ENCODE results near the gene C10orf95.
A peak's percentile ranks its signal among the peaks of the same experiment; 100 is the strongest.
"Not testable (repeated sequence)": the region's sequence is repeated elsewhere in the genome, so short reads cannot be mapped to it uniquely, and the experiment has no call there.

C10orf95 gene

GRCh38 chr10:102463983-102464382, 12.6 kb upstream of the C10orf95 start:
- DNase-seq, result no peak

DNA sequence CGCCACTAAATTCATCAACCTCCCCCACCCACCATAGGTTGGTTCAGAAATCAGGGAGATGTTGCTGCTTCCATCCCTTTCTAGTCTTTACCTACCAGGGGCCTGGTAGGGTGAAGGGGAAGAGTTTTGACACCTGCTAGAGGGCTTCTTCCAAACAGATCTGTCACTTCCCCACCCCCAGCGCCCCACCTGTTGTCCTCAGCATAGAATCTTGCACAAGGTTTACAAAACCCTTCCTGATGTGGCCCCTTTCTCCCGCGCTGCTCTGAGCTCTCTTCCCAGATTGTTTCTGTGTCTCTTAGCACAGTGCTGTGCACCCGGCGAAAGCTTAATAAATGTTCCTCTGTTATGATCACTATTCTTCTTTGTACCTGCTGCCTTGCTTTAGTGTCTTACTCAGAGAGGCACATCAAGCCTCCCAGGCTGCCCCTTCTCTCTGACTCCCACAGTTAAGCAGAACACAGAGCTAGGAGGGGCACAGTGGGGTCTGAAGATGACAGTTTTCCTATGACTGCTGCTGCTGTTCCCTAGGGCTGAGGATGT, 11.2 kb upstream of the C10orf95 start:
- DNase-seq, result no peak

GRCh38 chr10:102461187-102462054, 10.1 kb upstream of the C10orf95 start:
- DNase-seq, result peak; percentile 66 to 84

DNA sequence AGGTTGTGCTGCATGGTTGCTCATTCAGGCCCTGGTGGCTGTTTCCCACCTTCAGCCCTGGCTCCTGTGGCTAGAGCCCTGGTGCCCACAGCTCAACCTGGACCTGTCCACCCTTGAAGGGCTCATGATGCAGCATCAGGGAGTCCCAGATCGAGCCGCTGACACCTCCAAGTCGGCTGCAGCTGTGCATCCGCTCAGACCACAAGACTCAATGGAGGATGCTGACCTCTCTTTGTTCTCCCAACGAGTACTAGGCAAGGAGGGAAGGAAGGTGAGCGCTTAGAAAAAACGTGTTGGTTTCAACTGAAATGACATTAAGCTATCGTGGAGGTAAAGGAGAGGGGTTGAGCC, 9.5 kb upstream of the C10orf95 start:
- no peak for DNase-seq

DNA sequence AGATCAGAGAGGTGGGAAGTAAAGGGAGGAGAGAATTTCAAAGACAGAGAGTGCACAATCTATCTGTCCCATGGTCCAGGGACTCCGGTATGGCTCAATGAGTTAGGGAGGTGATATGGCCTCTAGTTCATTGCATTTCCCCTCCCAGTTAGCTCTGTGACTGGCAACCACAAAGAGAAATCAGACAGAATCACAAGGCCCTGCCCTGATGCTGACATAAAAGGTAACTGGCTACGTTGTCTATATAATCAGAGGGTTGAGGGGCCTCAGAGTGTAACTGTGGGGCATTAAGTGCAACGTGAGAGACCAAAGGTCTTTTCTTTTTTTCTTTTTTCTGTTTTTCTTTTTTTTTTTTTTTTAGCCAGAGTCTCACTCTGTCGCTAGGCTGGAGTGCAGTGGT, 7.3 kb upstream of the C10orf95 start:
- DNase-seq, result no peak

DNA sequence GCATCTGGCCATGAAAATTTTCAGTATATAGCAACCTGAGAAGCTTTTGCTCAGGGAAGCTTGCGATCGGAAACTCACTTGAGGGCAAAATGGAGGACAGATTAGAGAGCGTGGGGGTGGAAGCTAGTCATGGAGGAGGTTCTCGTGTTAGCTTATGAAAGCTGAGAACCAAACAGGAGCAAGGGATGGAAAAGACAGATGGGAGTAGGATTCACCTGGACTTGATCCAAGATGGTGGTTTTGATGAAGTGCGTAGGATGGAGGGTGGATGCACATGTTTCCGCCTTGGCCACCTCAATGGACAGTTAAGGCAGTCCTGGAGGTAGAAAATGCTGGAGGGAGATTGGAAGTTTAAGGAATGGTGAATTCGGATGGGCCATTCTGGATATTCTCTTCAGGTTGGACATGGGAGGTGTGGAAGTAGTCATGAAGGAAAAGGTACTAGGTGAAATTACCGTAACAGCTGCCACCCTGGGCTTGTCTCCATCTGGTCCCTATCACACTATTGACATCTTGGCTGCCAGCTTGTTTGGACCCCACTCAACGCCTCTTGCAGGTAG, 6.3 kb upstream of the C10orf95 start:
- no peak for DNase-seq

DNA sequence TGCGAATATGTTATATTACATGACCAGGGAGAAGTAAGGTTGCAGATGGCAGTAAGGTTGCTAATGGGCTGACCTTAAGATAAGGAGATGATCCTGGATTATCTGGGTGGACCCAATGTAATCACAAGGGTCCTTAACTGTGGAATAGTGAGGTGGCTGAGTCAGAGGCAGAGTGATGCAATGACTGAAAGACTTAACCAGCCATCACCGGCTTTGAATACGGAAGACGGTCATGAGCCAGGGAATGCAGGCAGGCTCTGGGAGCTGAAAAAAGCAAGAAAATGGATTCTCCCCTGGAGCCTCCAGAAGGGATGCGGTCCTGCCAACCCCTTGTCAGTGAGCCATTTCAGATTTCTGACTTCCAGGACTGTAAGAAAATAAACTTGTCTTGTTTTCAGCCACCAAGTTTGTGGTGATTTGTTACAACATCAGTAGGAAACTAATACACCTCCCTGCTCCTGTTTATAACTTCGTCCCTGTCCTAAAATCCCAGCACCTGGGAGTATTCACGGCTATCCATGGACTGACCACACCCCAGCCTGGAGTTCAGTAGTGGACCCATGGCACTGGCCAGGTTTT, 4.6 kb upstream of the C10orf95 start:
- no peak for DNase-seq

DNA sequence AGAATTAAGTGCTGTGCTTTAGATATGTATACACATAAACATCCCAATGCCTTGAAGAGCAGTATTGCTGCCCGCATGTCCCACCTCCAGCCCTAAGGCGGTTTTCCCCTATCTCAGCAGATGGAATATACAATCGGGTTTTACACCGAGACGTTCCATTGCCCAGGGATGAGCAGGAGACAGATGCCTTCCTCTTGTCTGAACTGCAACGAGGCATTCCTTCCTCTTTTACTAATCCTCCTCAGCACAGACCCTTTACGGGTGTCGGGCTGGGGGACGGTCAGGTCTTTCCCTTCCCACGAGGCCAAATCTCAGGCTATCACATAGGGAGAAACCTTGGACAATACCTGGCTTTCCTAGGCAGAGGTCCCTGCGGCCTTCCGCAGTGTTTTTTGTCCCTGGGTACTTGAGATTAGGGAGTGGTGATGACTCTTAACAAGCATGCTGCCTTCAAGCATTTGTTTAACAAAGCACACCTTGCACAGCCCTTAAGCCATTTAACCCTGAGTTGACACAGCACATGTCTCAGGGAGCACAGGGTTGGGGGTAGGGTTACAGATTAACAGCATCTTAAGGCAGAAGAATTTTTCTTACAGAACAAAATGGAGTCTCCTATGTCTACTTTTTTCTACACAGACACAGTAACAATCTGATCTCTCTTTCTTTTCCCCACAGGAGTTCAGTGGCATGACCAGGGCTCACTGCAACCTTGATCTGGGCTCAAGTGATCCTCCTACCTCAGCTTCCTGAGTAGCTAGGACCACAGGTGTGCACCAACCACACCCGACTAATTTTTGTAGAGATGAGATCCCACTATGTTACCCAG, 3.5 kb upstream of the C10orf95 start:
- DNase-seq, result not testable (repeated sequence)

DNA sequence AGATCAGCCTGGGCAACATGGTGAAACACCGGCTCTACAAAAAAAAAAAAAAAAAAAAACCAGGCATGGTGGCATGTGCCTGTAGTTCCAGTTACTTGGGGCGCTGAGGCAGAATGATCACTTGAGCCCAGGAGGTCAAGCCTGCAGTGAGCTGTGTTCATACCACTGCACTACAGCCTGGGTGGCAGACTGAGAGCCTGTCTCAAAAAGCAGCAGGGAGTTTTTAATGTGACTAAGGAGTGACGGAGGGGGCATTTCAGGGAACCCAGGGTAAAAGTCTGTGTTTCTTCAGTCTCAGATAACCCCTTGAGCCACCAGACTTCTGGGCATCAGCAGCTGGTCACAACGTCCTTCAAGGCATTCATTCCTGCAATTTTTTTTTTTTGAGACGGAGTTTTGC, 2.2 kb upstream of the C10orf95 start:
- DNase-seq, result no peak

DNA sequence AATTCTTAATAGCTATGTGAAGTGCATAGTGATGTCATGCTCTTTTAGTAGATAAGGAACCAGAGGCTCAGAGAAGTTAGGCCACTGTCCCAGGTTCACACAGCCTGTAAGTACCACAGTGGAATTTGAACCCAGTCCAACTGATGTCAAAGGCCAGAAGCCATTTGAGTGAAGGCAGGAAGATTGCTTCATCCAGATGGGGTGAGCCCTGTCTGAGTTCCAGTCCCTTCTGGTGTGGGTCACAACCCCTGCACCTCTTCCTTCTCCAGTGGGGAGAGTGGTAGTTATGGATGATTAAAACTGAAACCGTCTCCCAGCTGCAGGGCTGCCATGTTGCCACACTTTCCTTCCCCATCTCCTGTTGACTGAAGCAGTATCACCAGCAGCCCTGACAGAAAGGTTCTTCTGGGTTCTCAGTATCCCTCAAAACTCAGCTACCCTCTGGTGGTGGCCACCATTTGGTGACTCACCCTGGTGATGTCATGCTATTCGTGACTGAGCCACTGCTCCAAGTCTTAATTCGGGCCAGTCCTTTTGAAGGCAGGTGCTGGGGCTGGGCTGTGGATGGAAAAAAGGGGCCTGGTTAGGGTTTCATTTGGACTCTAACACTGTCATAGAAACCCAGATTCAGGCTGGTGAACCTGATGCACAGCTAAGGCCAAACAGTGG, 1.5 kb upstream of the C10orf95 start:
- DNase-seq, result no peak

- DNase-seq, result peak; percentile 66
Observed at GRCh38 chr10:102450374-102451104, 804 bp downstream of the C10orf95 start.

GRCh38 chr10:102450124-102450373, 1.3 kb downstream of the C10orf95 start:
- no peak for DNase-seq

- DNase-seq, result peak; percentile 19 to 73
Observed at GRCh38 chr10:102449321-102450123, 1.8 kb downstream of the C10orf95 start.

DNA sequence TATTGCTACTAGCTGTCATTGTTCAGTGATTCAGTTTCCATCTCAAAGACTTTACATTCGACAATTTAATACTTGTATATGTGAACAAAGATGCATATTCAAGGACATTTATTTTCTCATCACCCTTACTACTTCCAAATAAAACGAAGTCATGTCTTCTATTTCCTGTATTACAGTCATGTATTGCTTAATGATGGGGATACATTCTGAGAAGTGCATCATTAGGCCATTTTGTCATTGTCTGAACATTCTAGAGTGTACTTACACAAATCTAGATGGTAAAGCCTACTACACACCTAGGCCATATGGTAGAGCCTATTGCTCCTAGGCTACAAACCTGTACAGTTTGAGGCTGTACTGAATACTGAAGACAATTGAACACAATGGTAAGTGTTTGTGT, 6.5 kb downstream of the C10orf95 start:
- DNase-seq, result no peak

DNA sequence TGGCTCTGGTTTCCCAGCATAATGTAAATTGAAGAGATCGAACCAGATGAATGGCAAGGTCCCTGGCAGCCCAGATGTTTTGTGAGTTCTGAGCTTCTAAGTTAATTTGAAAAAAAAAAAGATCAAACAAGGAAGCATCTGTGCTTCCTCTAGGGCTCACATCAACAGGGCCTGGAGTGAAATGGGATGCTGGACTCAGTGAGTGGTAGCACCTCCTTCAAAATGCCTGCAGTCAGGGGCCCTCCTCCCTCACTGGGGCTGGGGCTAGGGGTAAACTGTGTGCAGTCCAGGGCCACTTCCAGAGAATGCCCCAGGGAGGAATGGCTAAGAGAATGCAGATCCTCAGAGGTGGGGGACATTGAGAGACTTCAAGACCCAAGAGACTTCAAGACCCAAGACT, 13.0 kb downstream of the C10orf95 start:
- no peak for DNase-seq

- DNase-seq, result no peak
Observed at GRCh38 chr10:102437515-102437914, 13.8 kb downstream of the C10orf95 start.

DNA sequence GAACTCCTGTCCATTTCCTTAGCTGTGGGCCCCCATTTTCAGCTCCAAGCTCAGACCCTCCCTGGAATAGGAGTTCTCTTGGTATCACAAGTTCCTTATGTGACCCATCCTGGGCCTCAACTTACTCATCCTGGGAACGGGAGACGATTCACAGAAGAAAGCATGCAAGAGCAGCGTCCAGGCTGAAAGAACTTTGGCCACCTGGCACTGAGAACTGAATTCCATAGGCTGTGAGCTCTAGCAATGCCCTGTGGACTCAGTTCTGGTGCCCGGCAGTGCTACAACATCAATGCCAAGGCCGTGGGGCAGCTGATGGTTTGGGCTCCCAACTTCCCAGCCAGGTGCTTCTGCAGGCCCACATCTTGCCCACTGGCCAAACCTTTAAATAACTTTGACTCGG, 15.0 kb downstream of the C10orf95 start:
- no peak for DNase-seq

GRCh38 chr10:102435529-102436233, 15.7 kb downstream of the C10orf95 start:
- no peak for DNase-seq

DNA sequence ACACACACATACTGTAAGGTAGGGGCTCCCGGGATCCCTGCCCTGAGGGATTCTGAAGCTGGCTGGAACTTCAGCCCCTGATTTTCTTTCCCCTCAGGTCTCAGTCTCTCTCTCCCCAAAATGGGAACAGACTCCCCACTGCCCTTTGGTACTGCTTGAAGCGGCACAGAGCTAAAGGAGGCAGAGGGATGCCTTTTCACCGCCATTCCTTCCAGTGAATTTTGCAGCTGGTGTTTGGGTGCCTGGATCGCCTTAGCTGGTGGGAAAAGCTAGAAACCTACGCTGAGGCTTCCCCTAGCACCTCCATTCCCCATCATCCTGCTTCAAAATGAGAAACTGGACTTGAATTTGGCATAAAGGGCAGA, 16.2 kb downstream of the C10orf95 start:
- no peak for DNase-seq

- DNase-seq, result no peak
Observed at GRCh38 chr10:102434394-102435132, 16.8 kb downstream of the C10orf95 start.

All from NCI-H187 (cell line).